PC-9 (cell line): ENCODE data around the gene RNF223. TPM values are rescaled to one million over a fixed set of nuclear protein-coding genes. Genes with fewer than 3 reads are reported as not detected.

Experiments used
- BruUV-seq: library from RNA; stranded (reverse); fragments of 400-500 nt; replicated peaks from 2 replicates; lab custom pipeline; 2021; lab: Mats Ljungman, UMichigan
- CTCF ChIA-PET: fragments of 300-600 bp; sonication (Branson Sonifier 250); formaldehyde crosslinking; loops from one replicate; lab custom pipeline; 2022; ENCODE audit warnings: antibody characterized with exemption; lab: Charles Lee
- POLR2A ChIA-PET: fragments of 300-600 bp; sonication (Branson Sonifier 250); formaldehyde crosslinking; loops from one replicate; lab custom pipeline; 2022; ENCODE audit warnings: antibody characterized with exemption; ENCODE audit not compliant: unreplicated experiment; lab: Charles Lee
- DNase-seq, 2 experiments: peaks; one replicate each; pipeline versions ENCODE4 v3.0.0 to v3.0.0-alpha.2; 2015 to 2022; ENCODE audit warnings: mixed read lengths in 1 of 2
- H2AFZ ChIP-seq: fragments of 200-600 bp; sonication (generic); 2 replicates; pipeline ENCODE4 v1.8.1; 2017; ENCODE audit warnings: antibody characterized with exemption
- H3F3A ChIP-seq: fragments of 200-600 bp; sonication (generic); 2 replicates; pipeline ENCODE4 v1.8.1; 2017; ENCODE audit warnings: antibody characterized with exemption, mild to moderate bottlenecking, low read depth; ENCODE audit not compliant: insufficient read depth
- H3K27ac ChIP-seq: fragments of 200-600 bp; sonication (generic); 2 replicates; pipeline ENCODE4 v1.6.1; 2016; ENCODE audit warnings: mixed run types
- H3K27me3 ChIP-seq: fragments of 200-600 bp; sonication (generic); 2 replicates; pipeline ENCODE4 v1.6.1; 2016; ENCODE audit warnings: low read depth, mixed run types; ENCODE audit not compliant: insufficient read depth
- H3K36me3 ChIP-seq: fragments of 200-600 bp; sonication (generic); 2 replicates; pipeline ENCODE4 v1.6.1; 2016; ENCODE audit warnings: low read depth, mixed run types
- H3K4me1 ChIP-seq: fragments of 200-600 bp; sonication (generic); replicated peaks from 2 replicates; pipeline ENCODE4 v1.6.1; 2016; ENCODE audit warnings: mixed run types; ENCODE audit not compliant: insufficient read depth
- H3K4me2 ChIP-seq: fragments of 200-600 bp; sonication (generic); 2 replicates; pipeline ENCODE4 v1.6.1; 2017; ENCODE audit warnings: mixed run types
- H3K4me3 ChIP-seq: fragments of 200-600 bp; sonication (generic); 2 replicates; pipeline ENCODE4 v1.6.1; 2016; ENCODE audit warnings: mixed run types
- H3K79me2 ChIP-seq: fragments of 200-600 bp; sonication (generic); 2 replicates; pipeline ENCODE4 v1.6.1; 2017; ENCODE audit warnings: low read depth, mixed run types
- H3K9me2 ChIP-seq: fragments of 200-600 bp; sonication (generic); 2 replicates; pipeline ENCODE4 v1.8.1; 2017; ENCODE audit warnings: mild to moderate bottlenecking; ENCODE audit not compliant: insufficient read depth
- H3K9me3 ChIP-seq: fragments of 200-600 bp; sonication (generic); 2 replicates; pipeline ENCODE4 v1.8.1; 2016; ENCODE audit warnings: low read depth; ENCODE audit not compliant: insufficient read depth
- H4K20me1 ChIP-seq: fragments of 200-600 bp; sonication (generic); 2 replicates; pipeline ENCODE4 v1.8.1; 2017; ENCODE audit not compliant: insufficient read depth
- CTCF ChIP-seq: fragments of 200-600 bp; sonication (generic); conservative IDR thresholded peaks from 2 replicates; pipeline ENCODE4 v1.6.1; 2017; ENCODE audit warnings: mixed run types, antibody characterized with exemption, mild to moderate bottlenecking, moderate library complexity
- EZH2 ChIP-seq: fragments of 200-600 bp; sonication (generic); IDR thresholded peaks from 2 replicates; pipeline ENCODE4 v1.8.0; 2017; ENCODE audit warnings: antibody characterized with exemption, low read depth
- intact Hi-C: fragments of 100-400 bp; cut with micrococcal nuclease; formaldehyde crosslinking; loops from one replicate; pipeline ENCODE4 v1.10.0; 2022; ENCODE audit not compliant: unreplicated experiment
- total RNA-seq: library from RNA; stranded (reverse); gene quantifications from 2 replicates; pipeline ENCODE4 v1.2.3, GENCODE V29; 2021

Gene RNF223
- total RNA-seq, 1 experiment from 2014 or later = 3.6 TPM

- H4K20me1 ChIP-seq = peaks cover 5% of the 10 kb centered on the region; the same call in 1 of the 2 replicates
- peak overlapping the region; percentile 55 for H3K4me3 ChIP-seq
- H3K9me2 ChIP-seq = no peaks in the 10 kb centered on the region
- H3K4me2 ChIP-seq = peak overlapping the region; percentile 88
- peaks cover 40% of the 10 kb centered on the region for H3K4me1 ChIP-seq
- ChIA-PET POLR2A (interaction anchor here (0.5 kb wide), 1 partner anchor 91 kb away, joined by 6 read pairs; the partner anchor contains the start of gene C1orf159), CTCF (no interaction called here)
- peak; percentile 91 to 92 for DNase-seq
- peak overlapping the region; percentile 61 for H3K27ac ChIP-seq
- no peaks in the 10 kb centered on the region for H3K36me3 ChIP-seq
- no peak overlapping the region for H2AFZ ChIP-seq
- H3K9me3 ChIP-seq = no peaks in the 10 kb centered on the region
- H3F3A ChIP-seq = peaks cover 28% of the 10 kb centered on the region
- H3K27me3 ChIP-seq = no peaks in the 10 kb centered on the region
- BruUV-seq = no TSS peak
- peaks cover 62% of the 10 kb centered on the region for H3K79me2 ChIP-seq
- intact Hi-C loops = loop anchor here (2.0 to 5.0 kb wide), 2 partner anchors 47 to 140 kb away; partner anchors contain the start of gene RNF223
- TF ChIP-seq CTCF = no peak
- no peak for TF ChIP-seq EZH2
Observed at GRCh38 chr1:1024771-1025699, 49.1 kb downstream of the RNF223 start.

- Histone ChIP-seq H4K20me1 (peaks cover 5% of the 10 kb centered on the region; the same call in 1 of the 2 replicates), H3K27me3 (no peaks in the 10 kb centered on the region), H3K4me3 (no peak overlapping the region; the same call in 1 of the 2 replicates), H3F3A (peaks cover 28% of the 10 kb centered on the region), H3K36me3 (no peaks in the 10 kb centered on the region), H2AFZ (no peak overlapping the region), H3K4me1 (peaks cover 40% of the 10 kb centered on the region), H3K9me2 (no peaks in the 10 kb centered on the region), H3K79me2 (peaks cover 62% of the 10 kb centered on the region), H3K27ac (peak overlapping the region; percentile 24; the same call in 1 of the 2 replicates), H3K4me2 (peak overlapping the region; percentile 88), H3K9me3 (no peaks in the 10 kb centered on the region)
- POLR2A ChIA-PET = no interaction called here
- intact Hi-C loops = loop anchor here (2.0 to 5.0 kb wide), 2 partner anchors 48 to 141 kb away; partner anchors contain the start of gene RNF223
- BruUV-seq = no TSS peak
- TF ChIP-seq EZH2 = no peak
- TF ChIP-seq CTCF = no peak
- peak in 1 of 2 experiments; percentile 37 for DNase-seq
- CTCF ChIA-PET = no interaction called here
Observed at GRCh38 chr1:1024149-1024770, 49.8 kb downstream of the RNF223 start.

- TF ChIP-seq CTCF = no peak
- TF ChIP-seq EZH2 = no peak
- no peaks in the 10 kb centered on the region for H3K9me2 ChIP-seq
- no peaks in the 10 kb centered on the region for H3K27me3 ChIP-seq
- ChIA-PET POLR2A (no interaction called here), CTCF (no interaction called here)
- no TSS peak for BruUV-seq
- no peak overlapping the region for H3K4me3 ChIP-seq
- intact Hi-C loops = loop anchor here (2.0 to 5.0 kb wide), 2 partner anchors 49 to 141 kb away; partner anchors contain the start of gene RNF223
- H2AFZ ChIP-seq = no peak overlapping the region
- no peaks in the 10 kb centered on the region for H3K36me3 ChIP-seq
- H3K79me2 ChIP-seq = peaks cover 62% of the 10 kb centered on the region
- H3K4me2 ChIP-seq = peak overlapping the region; percentile 88; the same call in 1 of the 2 replicates
- H3F3A ChIP-seq = peaks cover 28% of the 10 kb centered on the region
- peak in 1 of 2 experiments; percentile 62 for DNase-seq
- peak overlapping the region; percentile 24; the same call in 1 of the 2 replicates for H3K27ac ChIP-seq
- no peaks in the 10 kb centered on the region for H3K9me3 ChIP-seq
- peaks cover 5% of the 10 kb centered on the region; the same call in 1 of the 2 replicates for H4K20me1 ChIP-seq
- peaks cover 40% of the 10 kb centered on the region for H3K4me1 ChIP-seq
Observed at GRCh38 chr1:1023700-1024099, 50.4 kb downstream of the RNF223 start.
